PFSK-1 (cell line): Measurements from ENCODE around the gene GYG2.

ENCODE experiments used
- FOXP2 ChIP-seq: optimal IDR thresholded peaks from 2 replicates; pipeline ENCODE3; 2011; ENCODE audit warnings: borderline replicate concordance, control low read depth, inconsistent platforms; ENCODE audit not compliant: insufficient read depth; ENCODE audit errors: extremely low read length, extremely low read depth
- POLR2AphosphoS5 ChIP-seq: IDR thresholded peaks from 2 replicates; pipeline ENCODE4 v1.6.1; 2012; ENCODE audit warnings: low read depth, mild to moderate bottlenecking, control low read depth, low read length, moderate library complexity
- SIN3A ChIP-seq: IDR thresholded peaks from 2 replicates; pipeline ENCODE4 v1.6.1; 2012; ENCODE audit warnings: mild to moderate bottlenecking, low read length, moderate library complexity, borderline replicate concordance; ENCODE audit not compliant: insufficient read depth
- TAF1 ChIP-seq: IDR thresholded peaks from 2 replicates; pipeline ENCODE4 v1.6.1; 2012; ENCODE audit warnings: low read length, control low read depth, borderline replicate concordance; ENCODE audit not compliant: insufficient read depth
- TF ChIP-seq, protein P1 (sequence below), 2 experiments: IDR thresholded peaks; 2 replicates each; pipeline versions ENCODE4 v1.6.1 to v1.8.0; 2011 to 2012; ENCODE audit warnings: low read depth in 2 of 2, low read length in 2 of 2, control low read depth in 1 of 2, inconsistent platforms in 1 of 2, mild to moderate bottlenecking in 1 of 2, moderate library complexity in 1 of 2; ENCODE audit not compliant: insufficient read depth in 1 of 2

Gene GYG2

DNA sequence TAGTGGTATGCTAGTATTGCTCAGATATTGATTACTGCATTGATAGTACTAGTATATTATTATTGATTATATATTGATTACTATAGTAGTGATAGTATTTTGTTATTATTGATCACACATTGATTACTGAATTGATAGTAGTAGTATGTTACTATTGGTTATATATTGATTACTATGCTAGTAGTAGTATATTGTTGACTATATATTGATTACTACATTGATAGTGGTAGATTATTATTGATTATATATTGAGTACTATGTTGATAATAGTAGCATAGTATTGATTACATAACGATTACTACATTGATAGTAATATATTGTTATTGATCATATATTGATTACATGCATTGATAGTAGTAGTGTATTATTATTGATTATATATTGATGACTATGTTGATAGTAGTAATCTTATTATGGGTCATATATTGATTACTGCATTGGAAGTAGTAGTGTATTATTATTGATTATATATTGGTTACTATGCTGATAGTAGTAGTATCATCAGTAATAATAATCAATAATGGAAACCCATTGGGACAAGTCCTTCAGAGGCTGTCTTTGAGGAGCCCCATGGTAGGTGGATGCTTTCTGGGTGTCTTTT is 30.6 kb downstream of the GYG2 start:
- TF ChIP-seq, protein P1, sequence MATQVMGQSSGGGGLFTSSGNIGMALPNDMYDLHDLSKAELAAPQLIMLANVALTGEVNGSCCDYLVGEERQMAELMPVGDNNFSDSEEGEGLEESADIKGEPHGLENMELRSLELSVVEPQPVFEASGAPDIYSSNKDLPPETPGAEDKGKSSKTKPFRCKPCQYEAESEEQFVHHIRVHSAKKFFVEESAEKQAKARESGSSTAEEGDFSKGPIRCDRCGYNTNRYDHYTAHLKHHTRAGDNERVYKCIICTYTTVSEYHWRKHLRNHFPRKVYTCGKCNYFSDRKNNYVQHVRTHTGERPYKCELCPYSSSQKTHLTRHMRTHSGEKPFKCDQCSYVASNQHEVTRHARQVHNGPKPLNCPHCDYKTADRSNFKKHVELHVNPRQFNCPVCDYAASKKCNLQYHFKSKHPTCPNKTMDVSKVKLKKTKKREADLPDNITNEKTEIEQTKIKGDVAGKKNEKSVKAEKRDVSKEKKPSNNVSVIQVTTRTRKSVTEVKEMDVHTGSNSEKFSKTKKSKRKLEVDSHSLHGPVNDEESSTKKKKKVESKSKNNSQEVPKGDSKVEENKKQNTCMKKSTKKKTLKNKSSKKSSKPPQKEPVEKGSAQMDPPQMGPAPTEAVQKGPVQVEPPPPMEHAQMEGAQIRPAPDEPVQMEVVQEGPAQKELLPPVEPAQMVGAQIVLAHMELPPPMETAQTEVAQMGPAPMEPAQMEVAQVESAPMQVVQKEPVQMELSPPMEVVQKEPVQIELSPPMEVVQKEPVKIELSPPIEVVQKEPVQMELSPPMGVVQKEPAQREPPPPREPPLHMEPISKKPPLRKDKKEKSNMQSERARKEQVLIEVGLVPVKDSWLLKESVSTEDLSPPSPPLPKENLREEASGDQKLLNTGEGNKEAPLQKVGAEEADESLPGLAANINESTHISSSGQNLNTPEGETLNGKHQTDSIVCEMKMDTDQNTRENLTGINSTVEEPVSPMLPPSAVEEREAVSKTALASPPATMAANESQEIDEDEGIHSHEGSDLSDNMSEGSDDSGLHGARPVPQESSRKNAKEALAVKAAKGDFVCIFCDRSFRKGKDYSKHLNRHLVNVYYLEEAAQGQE (IDR thresholded peaks at IDR 0.05; ENCODE audit: insufficient read depth in 1 of 2, low read depth in 2 of 2, low read length in 2 of 2): no peak
- TF ChIP-seq SIN3A: no peak
- no peak for TF ChIP-seq TAF1
- no peak for TF ChIP-seq POLR2AphosphoS5
- TF ChIP-seq FOXP2: no peak

DNA sequence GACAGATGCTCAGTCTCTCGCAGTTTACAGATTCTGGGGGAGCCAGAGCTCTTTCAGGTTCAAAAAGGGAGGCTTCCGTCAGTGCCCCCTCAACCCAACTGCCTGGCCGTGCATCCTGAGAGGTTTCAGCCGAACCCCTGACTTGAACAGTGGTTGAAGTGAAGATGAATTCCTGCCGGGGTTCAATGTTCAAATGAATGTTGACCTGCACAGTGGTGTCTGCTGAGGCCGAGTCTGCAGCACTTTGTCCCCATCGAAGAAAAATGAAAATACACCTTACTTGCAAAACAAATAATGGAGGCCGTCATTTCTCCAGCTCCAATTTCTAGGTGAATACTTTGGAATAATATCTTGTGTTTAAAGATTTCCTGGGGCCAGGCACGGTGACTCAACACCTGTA is 33.7 kb downstream of the GYG2 start:
- no peak for TF ChIP-seq POLR2AphosphoS5
- no peak for TF ChIP-seq SIN3A
- no peak for TF ChIP-seq TAF1
- TF ChIP-seq, protein P1 (IDR thresholded peaks at IDR 0.05; ENCODE audit: insufficient read depth in 1 of 2, low read depth in 2 of 2, low read length in 2 of 2): no peak
- no peak for TF ChIP-seq FOXP2

DNA sequence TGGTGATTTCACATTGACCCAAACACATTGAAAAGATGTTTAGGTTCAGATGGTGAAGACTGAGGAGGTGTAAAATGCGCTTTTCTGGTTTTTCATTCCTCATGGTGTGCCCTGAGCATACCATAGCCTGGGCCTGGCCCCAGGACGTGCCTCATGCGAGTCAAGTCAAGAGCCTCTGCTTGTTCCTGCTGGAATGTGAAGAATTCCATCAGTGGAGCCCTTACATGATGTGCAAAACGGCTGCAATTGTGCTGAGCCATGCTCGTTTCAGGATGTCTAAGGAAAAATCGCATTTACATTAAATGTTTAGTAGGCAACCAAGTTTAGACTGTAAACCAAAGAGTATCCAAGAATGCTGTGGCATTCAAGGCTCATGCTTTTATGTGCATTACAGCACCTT is 34.9 kb downstream of the GYG2 start:
- TF ChIP-seq FOXP2 (no peak), SIN3A (no peak), POLR2AphosphoS5 (no peak), TAF1 (no peak)
- TF ChIP-seq, protein P1 (IDR thresholded peaks at IDR 0.05; ENCODE audit: insufficient read depth in 1 of 2, low read depth in 2 of 2, low read length in 2 of 2): no peak

DNA sequence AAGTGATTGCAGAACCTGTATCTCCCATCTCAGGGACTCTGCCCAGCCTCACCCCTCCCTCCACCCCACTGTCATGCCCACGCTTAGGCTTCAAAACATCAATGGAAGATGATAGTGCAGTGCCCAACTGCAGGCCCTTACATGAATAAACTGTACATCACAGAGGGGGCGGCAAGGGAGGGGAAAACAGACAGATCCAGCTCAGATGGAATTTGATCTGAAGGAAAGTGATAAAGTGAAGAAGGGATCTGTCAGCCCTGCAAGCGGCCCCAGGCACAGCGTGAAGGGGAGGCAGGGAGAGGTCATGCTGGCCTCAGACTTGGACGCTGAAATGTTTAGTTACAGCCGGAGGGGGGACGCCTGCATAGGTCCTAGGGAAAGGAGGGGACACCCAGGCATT is 38.5 kb downstream of the GYG2 start:
- TF ChIP-seq TAF1: no peak
- TF ChIP-seq, protein P1 (IDR thresholded peaks at IDR 0.05; ENCODE audit: insufficient read depth in 1 of 2, low read depth in 2 of 2, low read length in 2 of 2): no peak
- TF ChIP-seq SIN3A: no peak
- TF ChIP-seq POLR2AphosphoS5: no peak
- TF ChIP-seq FOXP2: no peak

DNA sequence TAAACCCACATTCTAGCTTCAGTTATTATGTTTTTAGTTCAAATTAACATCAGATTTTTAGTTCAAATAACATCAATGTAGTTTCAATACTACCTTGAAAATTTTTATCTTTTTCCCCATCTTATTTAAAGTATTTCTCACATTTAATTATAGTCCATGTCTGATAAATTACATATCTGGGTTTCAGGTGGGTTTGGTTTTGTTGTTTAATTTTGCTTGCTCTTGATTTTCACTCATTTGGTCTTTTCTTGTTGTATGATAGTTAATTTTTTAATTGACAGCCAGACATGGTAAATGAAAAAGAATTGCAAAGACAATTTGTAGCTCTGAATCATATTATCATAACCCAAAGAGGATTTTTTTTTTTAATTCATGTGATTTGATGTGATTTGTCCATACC is 41.9 kb downstream of the GYG2 start:
- no peak for TF ChIP-seq POLR2AphosphoS5
- no peak for TF ChIP-seq FOXP2
- no peak for TF ChIP-seq SIN3A
- no peak for TF ChIP-seq TAF1
- TF ChIP-seq, protein P1 (IDR thresholded peaks at IDR 0.05; ENCODE audit: insufficient read depth in 1 of 2, low read depth in 2 of 2, low read length in 2 of 2): no peak
